HEK293 (cell line): Measurements from ENCODE around the gene SLA2.

Source experiments
- EGR2 ChIP-seq: fragments of 450-650 bp; formaldehyde crosslinking; IDR thresholded peaks from 2 replicates; pipeline ENCODE4 v1.5.1; 2016; ENCODE audit warnings: low read depth, missing biosample characterization, missing genetic modification characterization
- FEZF1 ChIP-seq: fragments of 450-650 bp; formaldehyde crosslinking; IDR thresholded peaks from 2 replicates; pipeline ENCODE4 v1.5.1; 2016; ENCODE audit warnings: missing biosample characterization, missing genetic modification characterization
- GLIS1 ChIP-seq: fragments of 450-650 bp; formaldehyde crosslinking; IDR thresholded peaks from 2 replicates; pipeline ENCODE4 v1.5.1; 2016; ENCODE audit warnings: missing biosample characterization, missing genetic modification characterization
- HOXC10 ChIP-seq: sonication (generic); formaldehyde crosslinking; IDR thresholded peaks from 2 replicates; pipeline ENCODE4 v1.8.1; 2023; ENCODE audit warnings: mild to moderate bottlenecking, missing genetic modification reagents
- KLF10 ChIP-seq: fragments of 450-650 bp; IDR thresholded peaks from 2 replicates; pipeline ENCODE4 v1.5.1; 2018; ENCODE audit warnings: missing biosample characterization, mild to moderate bottlenecking, missing genetic modification characterization
- KLF7 ChIP-seq: fragments of 450-650 bp; formaldehyde crosslinking; IDR thresholded peaks from 2 replicates; pipeline ENCODE4 v1.5.1; 2016; ENCODE audit warnings: missing biosample characterization, missing genetic modification characterization, borderline replicate concordance
- RBAK ChIP-seq: fragments of 450-650 bp; formaldehyde crosslinking; IDR thresholded peaks from 2 replicates; pipeline ENCODE4 v1.5.1; 2016; ENCODE audit warnings: missing biosample characterization, missing genetic modification characterization
- REPIN1 ChIP-seq: fragments of 450-650 bp; formaldehyde crosslinking; IDR thresholded peaks from 2 replicates; pipeline ENCODE4 v1.5.1; 2017; ENCODE audit warnings: missing biosample characterization, missing genetic modification characterization, low read depth
- SALL2 ChIP-seq: fragments of 450-650 bp; formaldehyde crosslinking; IDR thresholded peaks from 2 replicates; pipeline ENCODE4 v1.5.0; 2017; ENCODE audit warnings: missing biosample characterization, mild to moderate bottlenecking, missing genetic modification characterization, borderline replicate concordance
- SP2 ChIP-seq: fragments of 450-650 bp; formaldehyde crosslinking; IDR thresholded peaks from 2 replicates; pipeline ENCODE4 v1.5.1; 2016; ENCODE audit warnings: missing biosample characterization, missing genetic modification characterization
- SP3 ChIP-seq: fragments of 450-650 bp; formaldehyde crosslinking; IDR thresholded peaks from 2 replicates; pipeline ENCODE4 v1.5.1; 2016; ENCODE audit warnings: missing biosample characterization, missing genetic modification characterization
- ZBTB7A ChIP-seq: fragments of 450-650 bp; formaldehyde crosslinking; IDR thresholded peaks from 2 replicates; pipeline ENCODE4 v1.5.1; 2016; ENCODE audit warnings: low read depth, missing biosample characterization, missing genetic modification characterization
- ZBTB8A ChIP-seq: fragments of 450-650 bp; formaldehyde crosslinking; IDR thresholded peaks from 2 replicates; pipeline ENCODE4 v1.5.1; 2016; ENCODE audit warnings: missing biosample characterization, missing genetic modification characterization
- ZFP69B ChIP-seq: fragments of 450-650 bp; formaldehyde crosslinking; IDR thresholded peaks from 2 replicates; pipeline ENCODE4 v1.5.1; 2016; ENCODE audit warnings: missing biosample characterization, missing genetic modification characterization
- ZIC2 ChIP-seq: fragments of 450-650 bp; formaldehyde crosslinking; IDR thresholded peaks from 2 replicates; pipeline ENCODE4 v1.5.1; 2016; ENCODE audit warnings: missing biosample characterization, missing genetic modification characterization
- ZNF133 ChIP-seq: fragments of 450-650 bp; formaldehyde crosslinking; IDR thresholded peaks from 2 replicates; pipeline ENCODE4 v1.5.1; 2016; ENCODE audit warnings: missing biosample characterization, missing genetic modification characterization
- ZNF146 ChIP-seq: fragments of 450-650 bp; formaldehyde crosslinking; IDR thresholded peaks from 2 replicates; pipeline ENCODE4 v1.5.1; 2016; ENCODE audit warnings: missing biosample characterization, missing genetic modification characterization
- ZNF174 ChIP-seq: fragments of 450-650 bp; formaldehyde crosslinking; IDR thresholded peaks from 2 replicates; pipeline ENCODE4 v1.5.0; 2017; ENCODE audit warnings: missing biosample characterization, mild to moderate bottlenecking, missing genetic modification characterization
- ZNF19 ChIP-seq: fragments of 450-650 bp; formaldehyde crosslinking; IDR thresholded peaks from 2 replicates; pipeline ENCODE4; 2016; ENCODE audit warnings: missing biosample characterization, missing genetic modification characterization, low read depth
- ZNF2 ChIP-seq: fragments of 450-650 bp; formaldehyde crosslinking; IDR thresholded peaks from 2 replicates; pipeline ENCODE4 v1.5.1; 2016; ENCODE audit warnings: missing biosample characterization, missing genetic modification characterization
- ZNF394 ChIP-seq: fragments of 450-650 bp; formaldehyde crosslinking; IDR thresholded peaks from 2 replicates; pipeline ENCODE4 v1.5.1; 2016; ENCODE audit warnings: missing biosample characterization, missing genetic modification characterization, mild to moderate bottlenecking, moderate library complexity, borderline replicate concordance
- ZNF398 ChIP-seq: fragments of 450-650 bp; formaldehyde crosslinking; IDR thresholded peaks from 2 replicates; pipeline ENCODE4 v1.5.1; 2017; ENCODE audit warnings: missing biosample characterization, missing genetic modification characterization
- ZNF561 ChIP-seq: fragments of 450-650 bp; IDR thresholded peaks from 2 replicates; pipeline ENCODE4 v1.5.1; 2018; ENCODE audit warnings: missing biosample characterization, missing genetic modification characterization, borderline replicate concordance
- ZNF596 ChIP-seq: fragments of 450-650 bp; IDR thresholded peaks from 2 replicates; pipeline ENCODE4 v1.5.0; 2018; ENCODE audit warnings: missing biosample characterization, mild to moderate bottlenecking, missing genetic modification characterization, moderate library complexity
- ZNF600 ChIP-seq: fragments of 450-650 bp; formaldehyde crosslinking; IDR thresholded peaks from 2 replicates; pipeline ENCODE4 v1.5.1; 2016; ENCODE audit warnings: missing biosample characterization, missing genetic modification characterization
- ZNF629 ChIP-seq: fragments of 450-650 bp; formaldehyde crosslinking; IDR thresholded peaks from 2 replicates; pipeline ENCODE4 v1.5.1; 2017; ENCODE audit warnings: missing biosample characterization, missing genetic modification characterization
- ZNF654 ChIP-seq: fragments of 450-650 bp; formaldehyde crosslinking; IDR thresholded peaks from 2 replicates; pipeline ENCODE4 v1.5.1; 2016; ENCODE audit warnings: low read depth, missing biosample characterization, missing genetic modification characterization
- ZNF701 ChIP-seq: fragments of 450-650 bp; formaldehyde crosslinking; IDR thresholded peaks from 2 replicates; pipeline ENCODE4 v1.5.1; 2016; ENCODE audit warnings: missing biosample characterization, missing genetic modification characterization
- ZNF76 ChIP-seq: fragments of 450-650 bp; formaldehyde crosslinking; IDR thresholded peaks from 2 replicates; pipeline ENCODE4; 2016; ENCODE audit warnings: low read depth, missing biosample characterization, missing genetic modification characterization, borderline replicate concordance
- ZNF791 ChIP-seq: fragments of 450-650 bp; formaldehyde crosslinking; IDR thresholded peaks from 2 replicates; pipeline ENCODE4 v1.5.1; 2016; ENCODE audit warnings: missing biosample characterization, missing genetic modification characterization
- TF ChIP-seq, protein P1 (sequence below): fragments of 450-650 bp; formaldehyde crosslinking; IDR thresholded peaks from 2 replicates; pipeline ENCODE4 v1.5.1; 2016; ENCODE audit warnings: missing biosample characterization, missing genetic modification characterization
- TF ChIP-seq, protein P2 (sequence below): fragments of 450-650 bp; formaldehyde crosslinking; IDR thresholded peaks from 2 replicates; pipeline ENCODE4 v1.5.1; 2016; ENCODE audit warnings: missing biosample characterization, missing genetic modification characterization, borderline replicate concordance

Gene SLA2

GRCh38 chr20:36574366-36575135 is 71.4 kb downstream of the SLA2 start (continued):
- TF ChIP-seq ZNF629 (tag by site-specific recombination) = no peak
- no peak for TF ChIP-seq ZNF133 (tag by site-specific recombination)
- no peak for TF ChIP-seq ZNF146
- TF ChIP-seq ZNF600 = peak; percentile 92
- peak; percentile 100 for TF ChIP-seq GLIS1 (tag by site-specific recombination)
- TF ChIP-seq, protein P1, sequence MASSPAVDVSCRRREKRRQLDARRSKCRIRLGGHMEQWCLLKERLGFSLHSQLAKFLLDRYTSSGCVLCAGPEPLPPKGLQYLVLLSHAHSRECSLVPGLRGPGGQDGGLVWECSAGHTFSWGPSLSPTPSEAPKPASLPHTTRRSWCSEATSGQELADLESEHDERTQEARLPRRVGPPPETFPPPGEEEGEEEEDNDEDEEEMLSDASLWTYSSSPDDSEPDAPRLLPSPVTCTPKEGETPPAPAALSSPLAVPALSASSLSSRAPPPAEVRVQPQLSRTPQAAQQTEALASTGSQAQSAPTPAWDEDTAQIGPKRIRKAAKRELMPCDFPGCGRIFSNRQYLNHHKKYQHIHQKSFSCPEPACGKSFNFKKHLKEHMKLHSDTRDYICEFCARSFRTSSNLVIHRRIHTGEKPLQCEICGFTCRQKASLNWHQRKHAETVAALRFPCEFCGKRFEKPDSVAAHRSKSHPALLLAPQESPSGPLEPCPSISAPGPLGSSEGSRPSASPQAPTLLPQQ (tag by site-specific recombination) = peak; percentile 37; the same call in 1 of the 2 replicates
- peak; percentile 23; the same call in 1 of the 2 replicates for TF ChIP-seq ZNF394
- TF ChIP-seq ZNF561 (tag by site-specific recombination) = no peak
- TF ChIP-seq SP2 (tag by site-specific recombination) = peak; percentile 77
- TF ChIP-seq ZBTB8A (tag by site-specific recombination) = no peak
- peak; percentile 81 for TF ChIP-seq ZIC2 (tag by site-specific recombination)
- no peak for TF ChIP-seq RBAK (tag by site-specific recombination)
- TF ChIP-seq ZNF701 = no peak
- peak; percentile 60; the same call in 1 of the 2 replicates for TF ChIP-seq SP3
- TF ChIP-seq KLF7 = 0 out of 2 replicates have a peak, but pooled peaks have one; percentile 21
- peak; percentile 99 for TF ChIP-seq EGR2 (tag by site-specific recombination)
- TF ChIP-seq ZNF76 (tag by site-specific recombination) = peak; percentile 85
- no peak for TF ChIP-seq SALL2
- peak; percentile 70 for TF ChIP-seq ZNF398 (tag by site-specific recombination)
- TF ChIP-seq HOXC10 = no peak
- 0 out of 2 replicates have a peak, but pooled peaks have one; percentile 25 for TF ChIP-seq ZNF2 (tag by site-specific recombination)
- no peak for TF ChIP-seq ZNF19 (tag by site-specific recombination)
- TF ChIP-seq, protein P2, sequence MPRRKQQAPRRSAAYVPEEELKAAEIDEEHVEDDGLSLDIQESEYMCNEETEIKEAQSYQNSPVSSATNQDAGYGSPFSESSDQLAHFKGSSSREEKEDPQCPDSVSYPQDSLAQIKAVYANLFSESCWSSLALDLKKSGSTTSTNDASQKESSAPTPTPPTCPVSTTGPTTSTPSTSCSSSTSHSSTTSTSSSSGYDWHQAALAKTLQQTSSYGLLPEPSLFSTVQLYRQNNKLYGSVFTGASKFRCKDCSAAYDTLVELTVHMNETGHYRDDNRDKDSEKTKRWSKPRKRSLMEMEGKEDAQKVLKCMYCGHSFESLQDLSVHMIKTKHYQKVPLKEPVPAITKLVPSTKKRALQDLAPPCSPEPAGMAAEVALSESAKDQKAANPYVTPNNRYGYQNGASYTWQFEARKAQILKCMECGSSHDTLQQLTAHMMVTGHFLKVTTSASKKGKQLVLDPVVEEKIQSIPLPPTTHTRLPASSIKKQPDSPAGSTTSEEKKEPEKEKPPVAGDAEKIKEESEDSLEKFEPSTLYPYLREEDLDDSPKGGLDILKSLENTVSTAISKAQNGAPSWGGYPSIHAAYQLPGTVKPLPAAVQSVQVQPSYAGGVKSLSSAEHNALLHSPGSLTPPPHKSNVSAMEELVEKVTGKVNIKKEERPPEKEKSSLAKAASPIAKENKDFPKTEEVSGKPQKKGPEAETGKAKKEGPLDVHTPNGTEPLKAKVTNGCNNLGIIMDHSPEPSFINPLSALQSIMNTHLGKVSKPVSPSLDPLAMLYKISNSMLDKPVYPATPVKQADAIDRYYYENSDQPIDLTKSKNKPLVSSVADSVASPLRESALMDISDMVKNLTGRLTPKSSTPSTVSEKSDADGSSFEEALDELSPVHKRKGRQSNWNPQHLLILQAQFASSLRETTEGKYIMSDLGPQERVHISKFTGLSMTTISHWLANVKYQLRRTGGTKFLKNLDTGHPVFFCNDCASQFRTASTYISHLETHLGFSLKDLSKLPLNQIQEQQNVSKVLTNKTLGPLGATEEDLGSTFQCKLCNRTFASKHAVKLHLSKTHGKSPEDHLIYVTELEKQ (tag by site-specific recombination) = peak; percentile 3; the same call in 1 of the 2 replicates
- peak; percentile 60 for TF ChIP-seq KLF10 (tag by site-specific recombination)
- no peak for TF ChIP-seq ZNF596 (tag by site-specific recombination)
- no peak for TF ChIP-seq FEZF1
- no peak for TF ChIP-seq ZFP69B
- TF ChIP-seq ZNF654 (tag by site-specific recombination) = no peak
- TF ChIP-seq ZBTB7A = 0 out of 2 replicates have a peak, but pooled peaks have one; percentile 51
- TF ChIP-seq REPIN1 (tag by site-specific recombination) = no peak
- TF ChIP-seq ZNF791 = no peak
- TF ChIP-seq ZNF174 (tag by site-specific recombination) = no peak
